A673 (cell line): Measurements from ENCODE around the gene CRISPLD2.

Experiments used
- EZH2 ChIP-seq: fragments of 200-600 bp; sonication (generic); IDR thresholded peaks from 2 replicates; pipeline ENCODE4 v1.6.1; 2017; ENCODE audit warnings: borderline replicate concordance, low read depth, mild to moderate bottlenecking, mixed read lengths, antibody characterized with exemption, low read length; ENCODE audit not compliant: poor library complexity, severe bottlenecking
- TF ChIP-seq, protein P1 (sequence below): fragments of 300-800, 200-600 bp; sonication (generic); conservative IDR thresholded peaks from 2 replicates; pipeline ENCODE4 v1.5.1; 2017; ENCODE audit warnings: low read depth, mild to moderate bottlenecking, antibody characterized with exemption, low read length, moderate library complexity, mixed read lengths

DNA sequence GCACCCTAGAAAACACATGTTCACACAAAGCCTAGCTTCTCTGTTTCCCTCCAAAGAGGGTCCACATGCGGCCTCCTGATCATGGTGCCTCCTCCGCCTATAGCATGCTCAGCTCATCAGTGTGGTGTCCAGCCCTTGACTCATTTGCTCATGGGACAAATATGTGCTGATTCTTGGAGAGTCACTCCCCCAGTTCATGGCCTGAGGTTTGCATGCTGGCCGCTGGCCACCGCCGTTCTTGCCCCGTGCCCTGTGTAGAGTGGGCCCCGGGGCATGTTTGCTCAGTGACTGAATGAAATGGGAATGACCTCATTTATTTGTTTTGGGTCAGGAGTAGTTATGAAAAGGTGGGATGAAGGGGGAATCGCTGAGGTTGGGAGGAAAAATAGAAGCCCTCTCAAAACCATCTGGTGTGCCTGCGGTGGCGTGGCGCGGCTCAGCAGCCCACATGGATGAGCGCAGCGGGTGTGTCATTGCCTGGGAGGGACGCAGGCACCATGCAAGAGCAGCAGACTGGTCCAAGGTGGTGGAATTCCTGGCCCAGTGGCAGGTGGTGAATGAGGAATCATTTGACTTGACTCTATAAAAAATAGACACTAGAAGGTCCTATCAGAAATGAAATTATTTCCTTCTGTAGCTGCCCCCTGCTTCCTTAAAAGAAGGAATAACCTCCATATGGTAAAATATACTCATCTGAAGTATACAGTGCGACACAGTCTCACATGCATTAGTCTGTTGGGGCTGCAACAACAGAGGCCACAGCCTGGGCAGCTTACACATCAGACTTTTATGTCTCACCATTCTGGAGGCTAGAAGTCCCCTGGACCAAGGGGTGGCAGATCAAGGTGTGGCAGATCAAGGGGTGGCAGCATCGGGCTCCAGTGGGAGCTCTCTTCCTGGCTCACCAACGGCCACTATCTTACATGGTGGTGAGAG, 31.7 kb downstream of the CRISPLD2 start:
- TF ChIP-seq, protein P1, sequence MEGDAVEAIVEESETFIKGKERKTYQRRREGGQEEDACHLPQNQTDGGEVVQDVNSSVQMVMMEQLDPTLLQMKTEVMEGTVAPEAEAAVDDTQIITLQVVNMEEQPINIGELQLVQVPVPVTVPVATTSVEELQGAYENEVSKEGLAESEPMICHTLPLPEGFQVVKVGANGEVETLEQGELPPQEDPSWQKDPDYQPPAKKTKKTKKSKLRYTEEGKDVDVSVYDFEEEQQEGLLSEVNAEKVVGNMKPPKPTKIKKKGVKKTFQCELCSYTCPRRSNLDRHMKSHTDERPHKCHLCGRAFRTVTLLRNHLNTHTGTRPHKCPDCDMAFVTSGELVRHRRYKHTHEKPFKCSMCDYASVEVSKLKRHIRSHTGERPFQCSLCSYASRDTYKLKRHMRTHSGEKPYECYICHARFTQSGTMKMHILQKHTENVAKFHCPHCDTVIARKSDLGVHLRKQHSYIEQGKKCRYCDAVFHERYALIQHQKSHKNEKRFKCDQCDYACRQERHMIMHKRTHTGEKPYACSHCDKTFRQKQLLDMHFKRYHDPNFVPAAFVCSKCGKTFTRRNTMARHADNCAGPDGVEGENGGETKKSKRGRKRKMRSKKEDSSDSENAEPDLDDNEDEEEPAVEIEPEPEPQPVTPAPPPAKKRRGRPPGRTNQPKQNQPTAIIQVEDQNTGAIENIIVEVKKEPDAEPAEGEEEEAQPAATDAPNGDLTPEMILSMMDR: no peak
- TF ChIP-seq EZH2: no peak
